Measurements from ENCODE around the gene TOMM20. TPM values are rescaled to one million over a fixed set of nuclear protein-coding genes. Genes with fewer than 3 reads are reported as not detected.

The TOMM20 gene
- total and polyA plus RNA-seq, 2 donors (not counting 1 experiment from before 2014, with no cell fraction given) = 25.0 to 77.3 TPM

GRCh38 chr1:235145639-235146038 is 17.0 kb upstream of the TOMM20 start:
- Histone ChIP-seq H2AFZ (ENCODE audit: insufficient read depth, low read depth, low read length, poor library complexity, severe bottlenecking) (no peak overlapping the region), H3K27ac (ENCODE audit: low read length in 2 of 2) (no peak overlapping the region), H3K36me3 (replicated peaks in 1 of 2; ENCODE audit: control extremely low read depth in 1 of 2, control insufficient read depth in 1 of 2, extremely low read depth in 1 of 2, insufficient read depth in 2 of 2, low read length in 1 of 2) (peaks cover 3 to 50% of the 10 kb centered on the region in 2 experiments), H3K9ac (ENCODE audit: low read length) (no peak overlapping the region), H3K27me3 (replicated peaks in 1 of 4; ENCODE audit: control extremely low read depth in 1 of 4, control insufficient read depth in 3 of 4, insufficient read depth in 4 of 4, low read length in 3 of 4) (no peaks in the 10 kb centered on the region), H3K9me3 (ENCODE audit: control extremely low read depth in 1 of 3, control insufficient read depth in 2 of 3, insufficient read depth in 1 of 3, low read length in 2 of 3) (no peaks in the 10 kb centered on the region), H3K4me3 (ENCODE audit: control extremely low read depth in 1 of 5, extremely low read depth in 1 of 5, insufficient read depth in 1 of 5, low read depth in 2 of 5, low read length in 4 of 5) (no peak overlapping the region), H3K4me1 (ENCODE audit: control insufficient read depth in 2 of 2, insufficient read depth in 2 of 2, low read length in 2 of 2) (peaks cover 0 to 5% of the 10 kb centered on the region in 2 donors), H3K4me2 (replicated peaks; ENCODE audit: low read depth, low read length, poor library complexity, severe bottlenecking) (no peak overlapping the region), H4K20me1 (ENCODE audit: control insufficient read depth, insufficient read depth, low read length, poor library complexity, severe bottlenecking) (peaks cover 27% of the 10 kb centered on the region), H3K79me2 (ENCODE audit: control insufficient read depth, insufficient read depth, low read length) (peaks cover 42% of the 10 kb centered on the region)
- Mint-ChIP-seq H3K4me3 (no peak overlapping the region), H3K4me1 (peaks cover 8% of the 10 kb centered on the region), H3K9me3 (ENCODE audit: insufficient read depth) (no peaks in the 10 kb centered on the region), H3K27ac (no peak overlapping the region), H3K27me3 (no peaks in the 10 kb centered on the region)
- WGBS (ENCODE audit: insufficient coverage) = 100% methylated on average over 2 of the region's 6 CpGs
- no peak for ATAC-seq (ENCODE audit: low read depth)
- no peak for DNase-seq
- intact Hi-C loops (cut with micrococcal nuclease) = no loop called here
- no peak for TF ChIP-seq CTCF (IDR thresholded peaks at IDR 0.05)
- TF ChIP-seq EZH2 (IDR thresholded peaks at IDR 0.05; ENCODE audit: borderline replicate concordance, insufficient read depth, low read depth, low read length, poor library complexity, severe bottlenecking) = no peak
- ChIA-PET CTCF (interaction anchor here (0.6 to 0.9 kb wide), 2 partner anchors 10 to 580 kb away, joined by 3 read pairs; no protein-coding TSS in a partner anchor), POLR2A (interaction anchor here (0.6 to 0.7 kb wide), 3 partner anchors 15 to 115 kb away, joined by 3 to 6 read pairs (median 3); no protein-coding TSS in a partner anchor)

- CTCF ChIA-PET = interaction anchor here (1.0 kb wide), 1 partner anchor 38 kb away, joined by 5 read pairs; no protein-coding TSS in a partner anchor
- peaks cover 43% of the 10 kb centered on the region for H3K79me2 ChIP-seq (ENCODE audit: control insufficient read depth, insufficient read depth, low read length)
- 100% methylated on average over 3 of the region's 4 CpGs for WGBS (ENCODE audit: insufficient coverage)
- peaks cover 9 to 63% of the 10 kb centered on the region in 2 experiments for H3K36me3 ChIP-seq (replicated peaks in 1 of 2; ENCODE audit: control extremely low read depth in 1 of 2, control insufficient read depth in 1 of 2, extremely low read depth in 1 of 2, insufficient read depth in 2 of 2, low read length in 1 of 2)
- DNase-seq (no peak), ATAC-seq (ENCODE audit: low read depth) (no peak)
- H3K27ac ChIP-seq (ENCODE audit: low read length in 2 of 2) = no peak overlapping the region
- intact Hi-C loops (cut with micrococcal nuclease) = no loop called here
- Mint-ChIP-seq H3K27ac (no peak overlapping the region), H3K4me3 (no peak overlapping the region), H3K9me3 (ENCODE audit: insufficient read depth) (no peaks in the 10 kb centered on the region), H3K4me1 (peaks cover 4% of the 10 kb centered on the region), H3K27me3 (no peaks in the 10 kb centered on the region)
- TF ChIP-seq CTCF (IDR thresholded peaks at IDR 0.05) (no peak), EZH2 (IDR thresholded peaks at IDR 0.05; ENCODE audit: borderline replicate concordance, insufficient read depth, low read depth, low read length, poor library complexity, severe bottlenecking) (no peak)
- peaks cover 0 to 5% of the 10 kb centered on the region in 2 donors for H3K4me1 ChIP-seq (ENCODE audit: control insufficient read depth in 2 of 2, insufficient read depth in 2 of 2, low read length in 2 of 2)
- peaks cover 31% of the 10 kb centered on the region for H4K20me1 ChIP-seq (ENCODE audit: control insufficient read depth, insufficient read depth, low read length, poor library complexity, severe bottlenecking)
- H3K9ac ChIP-seq (ENCODE audit: low read length) = no peak overlapping the region
- no peak overlapping the region for H2AFZ ChIP-seq (ENCODE audit: insufficient read depth, low read depth, low read length, poor library complexity, severe bottlenecking)
- no peaks in the 10 kb centered on the region for H3K27me3 ChIP-seq (replicated peaks in 1 of 4; ENCODE audit: control extremely low read depth in 1 of 4, control insufficient read depth in 3 of 4, insufficient read depth in 4 of 4, low read length in 3 of 4)
- POLR2A ChIA-PET = no interaction called here
- no peak overlapping the region for H3K4me2 ChIP-seq (replicated peaks; ENCODE audit: low read depth, low read length, poor library complexity, severe bottlenecking)
- H3K9me3 ChIP-seq (ENCODE audit: control extremely low read depth in 1 of 3, control insufficient read depth in 2 of 3, insufficient read depth in 1 of 3, low read length in 2 of 3) = no peaks in the 10 kb centered on the region
- H3K4me3 ChIP-seq (ENCODE audit: control extremely low read depth in 1 of 5, extremely low read depth in 1 of 5, insufficient read depth in 1 of 5, low read depth in 2 of 5, low read length in 4 of 5) = no peak overlapping the region
These were observed 14.4 kb upstream of the TOMM20 start for GRCh38 chr1:235142991-235143390.

Data from B cell (primary cell).